Measurements from ENCODE around the gene TEX2. TPM values are rescaled to one million over a fixed set of nuclear protein-coding genes. Genes with fewer than 3 reads are reported as not detected.

The TEX2 gene
- total RNA-seq, 2 experiments from 2014 or later: 14.3 to 16.8 TPM

Other genes with a start within 250 kb of the TEX2 start
- gene ICAM2, start 242.6 kb downstream of the TEX2 start, total RNA-seq: 100 to 1,000 TPM; 113 to 116 TPM
- 10 to 100 TPM; 50.1 to 57.5 TPM for gene ERN1, start 133.1 kb downstream of the TEX2 start, total RNA-seq
- gene PECAM1, start 127.6 kb upstream of the TEX2 start, total RNA-seq: 10 to 100 TPM; 18.7 to 19.0 TPM
- under 1 TPM in 1 of 2 experiments, not detected in 1; 0.27 TPM for gene MILR1, start 185.9 kb upstream of the TEX2 start, total RNA-seq
- 10 to 100 TPM; 36.6 to 37.5 TPM for gene POLG2, start 233.8 kb upstream of the TEX2 start, total RNA-seq
- gene DDX5, start 243.0 kb upstream of the TEX2 start, total RNA-seq: 100 to 1,000 TPM; 797 to 802 TPM
- 10 to 100 TPM; 45.4 to 48.1 TPM for gene CEP95, start 243.7 kb upstream of the TEX2 start, total RNA-seq

Data from activated CD4-positive, alpha-beta T cell treated with anti-CD3 and anti-CD28 coated beads, Interleukin-2, amount 10 ng/mL, durations not matched to agents 7 days and 5 days (primary cell).